HG03175 (cell line): ENCODE results near the gene NFKB1.
"Not testable (repeated sequence)": the region's sequence is repeated elsewhere in the genome, so short reads cannot be mapped to it uniquely, and the experiment has no call there.

ENCODE experiments used
- ATAC-seq: cut with Tn5 transposase; IDR thresholded peaks from one replicate; pipeline ENCODE4 v1.9.1; 2021; ENCODE audit warnings: mild to moderate bottlenecking, moderate library complexity; ENCODE audit not compliant: unreplicated experiment

The NFKB1 gene

DNA sequence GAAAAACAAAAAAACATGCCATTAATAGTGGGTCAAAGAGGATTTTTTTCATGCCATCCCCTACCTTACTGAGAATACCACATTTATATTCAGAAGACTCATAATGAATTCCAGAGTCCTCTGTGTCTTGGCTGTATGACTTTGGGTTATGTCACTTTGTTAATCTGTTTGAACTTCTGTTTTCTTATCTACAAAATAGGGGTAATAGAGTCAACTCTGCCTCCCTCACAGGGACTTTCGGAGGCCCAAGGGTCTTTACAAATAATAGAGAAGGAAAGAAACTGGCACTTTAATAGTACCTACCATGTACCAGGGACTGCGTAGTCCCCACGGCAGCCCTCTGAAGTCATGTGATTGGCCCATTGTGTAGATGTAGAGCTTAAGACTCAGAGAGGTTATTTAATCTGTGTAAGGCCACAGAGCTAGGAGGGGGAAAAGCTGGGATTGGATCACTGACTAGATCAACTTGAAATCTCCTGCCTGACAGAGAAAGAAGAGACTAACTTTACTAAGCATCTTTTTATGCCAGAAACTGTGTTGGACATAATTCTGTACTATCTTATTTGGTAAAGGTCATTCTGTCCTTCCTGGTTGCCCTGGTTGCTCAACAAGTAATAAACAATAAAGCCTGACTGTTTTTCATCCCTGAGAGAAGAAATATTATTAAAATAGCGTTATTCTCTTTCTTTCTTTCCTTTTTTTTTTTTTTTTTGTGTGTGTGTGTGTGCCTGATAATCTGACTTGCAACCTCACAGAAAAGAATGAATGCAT, 59.6 kb downstream of the NFKB1 start:
- no peak for ATAC-seq

DNA sequence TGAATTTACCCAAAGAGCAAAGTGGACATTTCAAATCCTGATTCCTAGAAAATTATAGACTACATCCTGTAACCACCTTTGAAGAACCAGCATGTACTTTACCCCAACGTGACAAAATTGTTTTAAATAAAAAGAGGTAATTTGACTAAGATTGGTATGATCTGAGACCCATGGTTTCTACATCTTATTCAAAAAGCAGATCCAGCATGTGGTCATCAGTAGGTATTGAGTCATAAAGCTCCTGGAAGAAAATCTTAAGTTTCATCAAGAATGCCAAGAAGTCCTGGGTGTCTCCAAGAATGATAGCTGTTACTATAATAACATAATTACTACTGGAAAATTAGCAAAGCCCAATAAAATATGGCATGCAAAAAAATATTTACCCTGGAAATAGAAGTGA, 61.8 kb downstream of the NFKB1 start:
- ATAC-seq, result no peak

DNA sequence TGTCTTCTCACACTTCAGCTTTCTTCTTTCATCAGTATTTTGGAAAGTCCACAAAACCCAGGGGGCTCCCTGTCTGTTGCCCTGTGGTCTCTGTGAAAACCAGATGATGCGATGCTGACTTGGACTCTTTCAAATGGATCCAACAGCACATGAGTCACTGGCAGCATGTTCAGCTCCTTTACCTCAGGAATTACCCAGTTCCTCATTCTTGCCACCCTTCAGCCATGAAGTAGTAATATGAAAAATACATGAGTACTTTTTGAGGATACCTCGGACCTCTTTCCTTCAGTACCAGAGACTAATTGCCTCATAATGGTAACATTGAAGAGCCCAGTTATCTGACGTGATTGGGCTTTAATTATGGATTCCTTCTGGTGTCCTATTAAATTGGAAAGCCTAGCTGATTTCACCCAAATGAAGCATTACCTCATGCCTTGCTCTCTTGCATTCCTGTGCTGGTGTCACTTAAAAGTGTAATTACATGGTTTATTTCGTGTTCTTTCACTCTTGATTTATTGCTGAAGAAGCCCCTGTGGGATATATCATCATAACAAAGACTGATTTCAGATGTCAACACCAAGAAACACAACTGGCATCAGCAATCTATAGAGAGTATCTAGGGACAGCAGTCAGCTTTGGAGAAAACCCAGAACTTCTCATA, 63.4 kb downstream of the NFKB1 start:
- ATAC-seq, result peak; percentile 88

DNA sequence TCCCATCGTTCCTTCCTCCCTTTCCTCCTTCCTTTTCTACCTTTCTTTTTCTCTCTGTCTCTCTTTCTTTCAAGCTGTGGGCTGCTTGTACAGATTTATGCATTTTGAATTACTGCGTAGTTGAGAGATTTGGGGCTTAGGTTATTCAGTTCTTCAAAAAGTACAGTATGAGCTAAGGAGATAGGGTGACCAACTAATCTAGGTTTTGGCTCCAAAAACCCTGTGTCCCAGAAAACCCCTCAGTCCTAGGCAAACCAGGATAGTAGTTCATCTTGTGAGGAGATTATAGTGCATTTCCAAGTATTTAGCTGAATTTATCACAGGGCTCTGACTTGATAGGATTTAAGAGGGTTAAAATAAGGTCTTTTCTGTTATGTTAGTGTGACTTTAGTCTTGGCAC, 64.5 kb downstream of the NFKB1 start:
- ATAC-seq, result no peak

- ATAC-seq, result no peak
Observed at GRCh38 chr4:102566426-102566825, 65.3 kb downstream of the NFKB1 start.

GRCh38 chr4:102567427-102567826, 66.3 kb downstream of the NFKB1 start:
- no peak for ATAC-seq

DNA sequence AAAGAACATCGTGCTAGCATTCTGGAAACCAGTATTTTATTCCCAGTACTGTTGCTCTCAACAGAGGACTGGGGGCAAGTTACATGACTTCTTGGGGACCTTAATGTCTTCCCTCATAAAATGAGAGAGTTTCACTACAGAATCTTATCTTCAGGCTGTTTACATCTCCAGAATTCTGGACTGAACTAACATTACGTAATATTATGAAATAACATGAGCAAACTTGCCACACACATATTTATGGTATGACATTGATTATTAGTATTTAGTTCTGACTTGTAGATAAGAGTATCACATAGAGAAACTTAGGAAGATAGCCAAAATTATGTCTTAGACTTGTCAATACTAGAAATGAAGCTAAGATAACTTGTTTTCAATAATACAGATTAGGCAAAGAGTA, 68.0 kb downstream of the NFKB1 start:
- no peak for ATAC-seq

DNA sequence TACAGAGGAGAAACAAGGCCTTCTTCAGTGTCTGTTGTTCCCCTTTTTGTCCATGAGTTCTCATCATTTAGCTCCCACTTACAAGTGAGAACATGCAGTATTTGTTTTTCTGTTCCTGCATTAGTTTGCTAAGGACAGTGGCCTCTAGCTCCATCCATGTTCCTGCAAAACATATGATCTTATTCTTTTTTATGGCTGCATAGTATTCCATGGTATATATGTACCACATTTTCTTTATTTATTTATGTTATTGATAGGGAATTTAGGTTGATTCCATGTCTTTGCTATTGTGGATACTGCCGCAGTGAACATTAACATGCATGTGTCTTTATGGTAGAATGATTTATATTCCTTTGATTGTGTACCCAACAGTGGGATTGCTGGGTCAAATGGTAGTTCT, 69.1 kb downstream of the NFKB1 start:
- not testable (repeated sequence) for ATAC-seq

DNA sequence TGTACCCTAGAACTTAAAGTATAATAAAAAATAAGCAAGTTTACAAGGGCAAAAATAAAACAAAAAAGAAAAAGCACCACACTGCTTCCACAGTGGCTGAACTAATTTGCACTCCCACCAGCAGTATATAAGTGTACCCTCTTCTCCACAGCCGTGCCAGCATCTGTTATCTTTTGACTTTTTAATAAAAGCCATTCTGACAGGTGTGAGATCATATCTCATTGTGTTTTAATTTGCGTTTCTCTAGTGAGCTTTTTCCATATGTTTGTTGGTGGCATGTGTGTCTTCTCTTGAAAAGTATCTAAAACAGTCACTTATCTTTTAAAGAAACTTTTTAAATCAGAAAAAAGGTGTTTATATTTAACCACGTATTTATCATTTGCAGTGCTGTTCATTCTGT, 71.3 kb downstream of the NFKB1 start:
- ATAC-seq, result no peak

DNA sequence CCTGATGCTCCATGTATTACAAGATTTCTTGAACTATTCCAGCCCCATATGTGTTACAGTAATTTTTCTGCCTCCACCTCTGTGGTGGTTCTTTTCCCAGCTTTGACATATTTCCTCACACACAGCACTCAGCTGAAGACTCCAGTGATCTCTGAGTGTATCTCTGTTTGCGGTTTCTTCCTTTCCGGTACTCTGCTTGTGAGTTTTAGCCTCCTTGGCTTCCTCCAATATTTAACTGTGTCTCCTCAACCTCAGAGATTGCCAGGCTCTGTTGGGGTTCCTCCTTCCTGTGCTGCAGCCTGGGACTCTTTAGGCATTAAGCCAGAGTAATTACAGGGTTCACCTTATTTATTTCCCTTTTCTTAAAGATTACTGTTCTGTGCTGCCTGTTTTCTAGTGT, 73.2 kb downstream of the NFKB1 start:
- no peak for ATAC-seq

DNA sequence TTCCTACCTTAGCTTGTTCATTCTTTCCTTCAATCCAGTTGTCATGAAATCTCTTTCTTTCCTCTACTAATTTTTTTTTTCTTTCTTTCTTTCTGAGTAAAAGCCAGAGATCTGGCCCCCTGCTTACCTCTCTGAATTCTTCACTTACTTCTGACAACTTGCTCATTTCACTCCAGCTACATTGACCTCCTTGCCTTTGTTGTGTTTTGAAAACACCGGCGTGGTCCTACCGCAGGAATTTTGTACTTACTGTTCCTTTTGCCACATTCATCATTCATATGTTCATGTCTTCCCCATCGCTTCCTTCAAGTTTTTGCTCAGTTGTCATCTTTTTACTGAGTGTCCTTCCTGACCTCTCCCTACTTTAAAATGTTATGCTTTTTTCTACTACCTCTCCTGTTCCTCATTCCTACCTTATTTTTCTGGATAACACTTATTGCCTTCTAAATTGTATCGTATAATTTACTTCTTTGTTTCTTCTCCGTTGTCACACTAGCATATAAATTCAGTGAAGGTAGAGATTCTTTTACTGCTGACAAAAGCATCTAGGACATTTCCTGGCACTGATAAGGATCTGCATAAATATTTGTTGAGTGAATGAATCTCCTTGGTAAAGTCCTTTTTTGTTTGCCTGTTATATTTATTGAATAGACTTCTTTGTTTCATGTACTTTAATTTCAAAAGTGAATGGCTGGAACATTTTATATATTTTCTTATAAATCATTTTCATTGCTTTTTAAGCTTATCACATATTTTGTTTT, 74.4 kb downstream of the NFKB1 start:
- ATAC-seq, result no peak

- no peak for ATAC-seq
Observed at GRCh38 chr4:102578270-102578669, 77.1 kb downstream of the NFKB1 start.

- ATAC-seq, result no peak
Observed at GRCh38 chr4:102578819-102579218, 77.7 kb downstream of the NFKB1 start.

GRCh38 chr4:102579794-102580462, 78.8 kb downstream of the NFKB1 start:
- no peak for ATAC-seq

DNA sequence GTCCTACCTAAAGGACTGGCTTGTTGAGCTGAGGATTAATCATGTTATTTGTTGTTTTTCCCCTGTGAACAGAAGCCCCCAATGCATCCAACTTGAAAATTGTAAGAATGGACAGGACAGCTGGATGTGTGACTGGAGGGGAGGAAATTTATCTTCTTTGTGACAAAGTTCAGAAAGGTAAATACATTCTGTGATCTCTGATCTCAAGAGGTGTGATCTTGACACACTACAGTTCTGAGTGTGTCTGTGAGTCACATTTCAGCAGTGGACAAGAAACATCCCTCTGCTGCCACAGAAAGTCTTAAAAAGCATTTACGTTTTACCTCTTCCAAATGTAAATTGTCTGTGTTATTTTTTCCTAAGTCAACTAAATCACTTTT, 79.3 kb downstream of the NFKB1 start:
- ATAC-seq, result no peak

DNA sequence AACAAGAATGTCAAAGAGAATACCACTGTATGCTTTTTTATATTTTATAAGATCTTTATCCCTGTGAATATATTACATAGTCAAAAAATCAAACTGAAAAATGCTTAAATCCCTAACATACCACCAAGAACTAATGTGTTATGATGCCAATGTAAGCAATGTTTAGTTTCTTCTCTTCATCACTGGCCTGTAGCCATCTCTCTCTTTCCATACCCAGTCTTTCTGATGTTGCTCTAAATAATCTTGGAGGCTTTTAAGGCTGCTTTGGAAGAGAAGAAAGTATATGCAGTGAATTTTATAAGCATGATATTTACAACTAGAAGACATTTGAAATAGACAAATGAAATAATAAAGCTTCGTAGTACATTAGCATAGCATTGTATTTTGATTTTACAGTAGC, 82.9 kb downstream of the NFKB1 start:
- ATAC-seq, result no peak

- ATAC-seq, result peak; percentile 38
Observed at GRCh38 chr4:102585329-102585728, 84.2 kb downstream of the NFKB1 start.

DNA sequence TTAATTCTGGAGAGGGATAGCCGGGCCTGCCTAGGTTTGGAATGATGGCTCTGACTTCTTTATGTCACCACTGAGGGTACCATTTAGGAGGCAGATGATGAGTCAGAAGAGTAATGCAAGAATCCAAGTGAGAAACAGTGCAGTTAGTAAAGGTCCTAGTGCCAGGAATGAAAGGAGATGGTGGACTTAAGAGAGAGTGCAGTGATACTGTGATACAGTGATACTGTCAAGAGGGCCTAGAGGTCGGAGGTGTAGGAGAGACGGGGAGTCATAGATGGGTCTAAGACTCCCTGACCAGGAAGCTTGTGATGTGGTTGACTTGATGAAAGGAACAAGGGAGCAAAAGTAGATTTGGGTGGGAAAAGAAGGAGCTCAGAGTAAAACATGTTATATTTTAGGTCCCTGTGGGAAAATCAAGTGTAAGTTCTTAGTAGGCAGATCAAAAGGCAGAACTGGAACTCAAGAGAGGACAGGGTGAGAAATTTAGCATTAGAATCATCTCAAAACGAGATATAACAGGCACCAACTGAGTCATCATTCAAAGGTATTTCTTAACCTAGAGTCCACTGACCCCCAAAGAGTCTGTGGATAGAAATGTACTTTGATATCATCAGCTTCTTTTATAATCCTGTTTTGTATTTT, 85.0 kb downstream of the NFKB1 start:
- peak; percentile 57 for ATAC-seq

GRCh38 chr4:102586644-102587021, 85.5 kb downstream of the NFKB1 start:
- ATAC-seq, result peak; percentile 35

DNA sequence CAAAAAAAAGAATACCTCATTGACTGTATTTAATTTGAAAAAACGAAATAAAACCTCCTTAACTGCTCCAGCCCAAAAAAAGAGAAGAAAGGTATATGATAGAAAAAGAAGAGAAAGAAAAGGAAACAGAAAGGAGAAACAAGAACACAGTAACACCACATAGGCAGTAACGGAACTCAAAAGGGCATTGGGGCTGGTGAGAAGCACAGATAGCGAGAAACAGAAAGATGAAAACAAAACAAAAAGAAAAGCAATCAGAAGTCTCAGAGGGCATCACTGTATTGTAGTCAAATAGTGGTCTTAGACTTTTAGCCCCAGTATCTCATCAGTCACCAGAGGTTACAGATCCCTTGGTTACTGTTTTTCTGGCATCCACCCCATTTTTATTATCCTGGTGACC, 88.6 kb downstream of the NFKB1 start:
- peak; percentile 44 for ATAC-seq

DNA sequence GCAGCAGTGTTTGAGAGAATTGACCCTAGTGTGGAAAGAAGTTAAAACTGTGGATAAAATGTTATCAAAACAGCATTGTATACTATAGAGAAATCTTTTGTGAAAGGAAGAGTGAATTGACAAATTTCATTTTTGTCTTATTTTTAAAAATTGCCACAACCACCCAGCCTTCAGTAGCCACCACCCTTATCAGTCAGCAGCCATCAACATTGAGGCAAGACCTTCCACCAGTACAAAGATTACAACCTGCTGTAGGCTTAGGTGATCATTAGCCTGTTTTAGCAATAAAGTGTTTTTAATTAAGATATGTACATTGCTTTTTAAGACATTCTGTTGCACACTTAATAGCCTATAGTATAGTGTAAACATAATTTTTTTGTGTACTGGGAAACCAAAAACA, 91.1 kb downstream of the NFKB1 start:
- no peak for ATAC-seq
